Measurements from ENCODE around the gene BTBD16. TPM values are rescaled to one million over a fixed set of nuclear protein-coding genes. Genes with fewer than 3 reads are reported as not detected.

BTBD16 gene
- total RNA-seq, 1 experiment from 2014 or later = not detected

GRCh38 chr10:122338609-122339441, 67.7 kb downstream of the BTBD16 start:
- no peak overlapping the region for H3K27ac Mint-ChIP-seq
- H2AFZ ChIP-seq (ENCODE audit: low read length) = no peak overlapping the region
- H4K5ac ChIP-seq (ENCODE audit: insufficient read length, low read depth, low read length) = no peak overlapping the region

More at GRCh38 chr10:122338609-122339441, 67.7 kb downstream of the BTBD16 start:
- Histone ChIP-seq H2BK120ac (ENCODE audit: low read depth, low read length, poor library complexity, severe bottlenecking) (no peak overlapping the region), H3K79me2 (ENCODE audit: insufficient read depth, low read length) (no peaks in the 10 kb centered on the region), H4K20me1 (ENCODE audit: control insufficient read depth, insufficient read depth, insufficient read length) (no peaks in the 10 kb centered on the region), H3K27me3 (ENCODE audit: insufficient read depth, low read length) (no peaks in the 10 kb centered on the region), H3K9ac (ENCODE audit: extremely low read depth, insufficient read length, low read length) (no peak overlapping the region), H3K27ac (ENCODE audit: insufficient read length, low read depth, low read length) (no peak overlapping the region), H2BK15ac (ENCODE audit: low read depth, low read length) (no peak overlapping the region), H3K18ac (ENCODE audit: insufficient read length, low read depth, low read length) (no peak overlapping the region), H3K14ac (ENCODE audit: insufficient read depth, low read length) (no peak overlapping the region), H2BK20ac (ENCODE audit: low read depth, low read length, poor library complexity, severe bottlenecking) (no peak overlapping the region), H3K56ac (ENCODE audit: insufficient read length, low read depth, low read length) (no peak overlapping the region), H4K8ac (replicated peaks; ENCODE audit: insufficient read length, low read depth, low read length) (no peak overlapping the region), H3T11ph (ENCODE audit: low read length) (no peak overlapping the region), H3K4ac (ENCODE audit: low read depth, low read length) (no peak overlapping the region), H3K23me2 (ENCODE audit: insufficient read length, low read depth, low read length, poor library complexity, severe bottlenecking) (no peaks in the 10 kb centered on the region), H3K4me2 (ENCODE audit: insufficient read depth, insufficient read length, low read length) (no peak overlapping the region), H3K23ac (ENCODE audit: insufficient read length, low read depth, low read length) (no peak overlapping the region), H2AK5ac (ENCODE audit: insufficient read length, low read length) (no peak overlapping the region), H2BK5ac (ENCODE audit: insufficient read length, low read length) (no peak overlapping the region), H3K9me3 (ENCODE audit: control insufficient read depth, low read depth, low read length) (no peaks in the 10 kb centered on the region), H2BK12ac (ENCODE audit: insufficient read length, low read depth, low read length) (no peak overlapping the region), H4K91ac (ENCODE audit: insufficient read length, low read depth, low read length) (no peak overlapping the region), H3K4me1 (ENCODE audit: insufficient read depth, low read length) (peaks cover 6% of the 10 kb centered on the region; the same call in 1 of the 2 replicates), H3K79me1 (ENCODE audit: insufficient read depth, low read depth, low read length, poor library complexity, severe bottlenecking) (no peaks in the 10 kb centered on the region)
- H3K27me3 Mint-ChIP-seq (ENCODE audit: low read depth) = no peaks in the 10 kb centered on the region
- no peak for TF ChIP-seq CTCF (conservative IDR thresholded peaks at IDR 0.05)
- no CpG with 5 or more reads among the region's 15 CpGs for WGBS (ENCODE audit: extremely low coverage, insufficient read length, low lambda C conversion rate)
- H3K4me3 Mint-ChIP-seq = no peak overlapping the region
- no peaks in the 10 kb centered on the region; a peak in 1 of 7 replicates for H3K36me3 Mint-ChIP-seq (ENCODE audit: insufficient read depth in 1 of 3, low read depth in 3 of 3)
- DNase-seq = no peak
- peaks cover 36 to 44% of the 10 kb centered on the region in 2 experiments for H3K4me1 Mint-ChIP-seq
- H3K9me3 Mint-ChIP-seq = peaks cover 2 to 4% of the 10 kb centered on the region in 2 experiments; a peak in 3 of 5 replicates
